ENCODE data around the gene NBPF6. TPM values are rescaled to one million over a fixed set of nuclear protein-coding genes. Genes with fewer than 3 reads are reported as not detected.
"Not testable (repeated sequence)": the region's sequence is repeated elsewhere in the genome, so short reads cannot be mapped to it uniquely, and the experiment has no call there.

Gene NBPF6
- total and polyA plus RNA-seq, 4 donors: not detected

- intact Hi-C loops (cut with DNase I): no loop called here
- H3K4me3 ChIP-seq (ENCODE audit: low read length in 2 of 2): no peak overlapping the region
- H3K9me3 ChIP-seq (ENCODE audit: control insufficient read depth, low read length): peaks cover 2% of the 10 kb centered on the region
- DNase-seq (no peak), ATAC-seq (ENCODE audit: low FRiP score) (no peak)
- no peaks in the 10 kb centered on the region for H3K36me3 ChIP-seq (ENCODE audit: control insufficient read depth in 1 of 2, insufficient read depth in 2 of 2, low read length in 1 of 2)
- H3K27me3 ChIP-seq (ENCODE audit: control insufficient read depth in 1 of 2, insufficient read depth in 2 of 2, low read length in 1 of 2): no peaks in the 10 kb centered on the region
- WGBS, 2 donors: 55 to 62% methylated on average over 1 of the region's 1 CpG
- H3K27ac ChIP-seq (ENCODE audit: low read depth in 1 of 2, low read length in 2 of 2): no peak overlapping the region
- no peaks in the 10 kb centered on the region for H3K4me1 ChIP-seq (ENCODE audit: control insufficient read depth in 1 of 2, insufficient read depth in 2 of 2, low read length in 2 of 2)
Measured at GRCh38 chr1:108482708-108483107, 32.6 kb downstream of the NBPF6 start.

GRCh38 chr1:108485990-108486389, 35.8 kb downstream of the NBPF6 start:
- intact Hi-C loops (cut with DNase I): not testable (repeated sequence)

GRCh38 chr1:108486707-108487106, 36.6 kb downstream of the NBPF6 start:
- WGBS, 2 donors: 95 to 96% methylated on average over 11 of the region's 11 CpGs
- DNase-seq; H3K4me1 ChIP-seq (ENCODE audit: control insufficient read depth in 1 of 2, insufficient read depth in 2 of 2, low read length in 2 of 2); H3K9me3 ChIP-seq (ENCODE audit: control insufficient read depth, low read length); H3K27ac ChIP-seq (ENCODE audit: low read depth in 1 of 2, low read length in 2 of 2); H3K36me3 ChIP-seq (ENCODE audit: control insufficient read depth in 1 of 2, insufficient read depth in 2 of 2, low read length in 1 of 2); ATAC-seq (ENCODE audit: low FRiP score); H3K27me3 ChIP-seq (ENCODE audit: control insufficient read depth in 1 of 2, insufficient read depth in 2 of 2, low read length in 1 of 2); H3K4me3 ChIP-seq (ENCODE audit: low read length in 2 of 2); intact Hi-C loops (cut with DNase I): not testable (repeated sequence)

More at GRCh38 chr1:108485990-108486389, 35.8 kb downstream of the NBPF6 start:
- DNase-seq; H3K27me3 ChIP-seq (ENCODE audit: control insufficient read depth in 1 of 2, insufficient read depth in 2 of 2, low read length in 1 of 2); H3K36me3 ChIP-seq (ENCODE audit: control insufficient read depth in 1 of 2, insufficient read depth in 2 of 2, low read length in 1 of 2); H3K4me1 ChIP-seq (ENCODE audit: control insufficient read depth in 1 of 2, insufficient read depth in 2 of 2, low read length in 2 of 2); H3K4me3 ChIP-seq (ENCODE audit: low read length in 2 of 2); ATAC-seq (ENCODE audit: low FRiP score); H3K27ac ChIP-seq (ENCODE audit: low read depth in 1 of 2, low read length in 2 of 2); H3K9me3 ChIP-seq (ENCODE audit: control insufficient read depth, low read length): not testable (repeated sequence)
- 66 to 67% methylated on average over 5 of the region's 5 CpGs for WGBS, 2 donors

GRCh38 chr1:108495008-108495407, 44.9 kb downstream of the NBPF6 start:
- H3K4me1 ChIP-seq (ENCODE audit: control insufficient read depth in 1 of 2, insufficient read depth in 2 of 2, low read length in 2 of 2); intact Hi-C loops (cut with DNase I); DNase-seq; ATAC-seq (ENCODE audit: low FRiP score); H3K27ac ChIP-seq (ENCODE audit: low read depth in 1 of 2, low read length in 2 of 2); H3K36me3 ChIP-seq (ENCODE audit: control insufficient read depth in 1 of 2, insufficient read depth in 2 of 2, low read length in 1 of 2); H3K9me3 ChIP-seq (ENCODE audit: control insufficient read depth, low read length); H3K27me3 ChIP-seq (ENCODE audit: control insufficient read depth in 1 of 2, insufficient read depth in 2 of 2, low read length in 1 of 2); H3K4me3 ChIP-seq (ENCODE audit: low read length in 2 of 2): not testable (repeated sequence)
- WGBS, 2 donors: 92 to 94% methylated on average over 1 of the region's 1 CpG

- H3K4me1 ChIP-seq (ENCODE audit: control insufficient read depth in 1 of 2, insufficient read depth in 2 of 2, low read length in 2 of 2); H3K36me3 ChIP-seq (ENCODE audit: control insufficient read depth in 1 of 2, insufficient read depth in 2 of 2, low read length in 1 of 2); intact Hi-C loops (cut with DNase I); H3K27ac ChIP-seq (ENCODE audit: low read depth in 1 of 2, low read length in 2 of 2); H3K4me3 ChIP-seq (ENCODE audit: low read length in 2 of 2); H3K27me3 ChIP-seq (ENCODE audit: control insufficient read depth in 1 of 2, insufficient read depth in 2 of 2, low read length in 1 of 2); H3K9me3 ChIP-seq (ENCODE audit: control insufficient read depth, low read length); DNase-seq; ATAC-seq (ENCODE audit: low FRiP score): not testable (repeated sequence)
- 83 to 87% methylated on average over 4 of the region's 4 CpGs for WGBS, 2 donors
Measured at GRCh38 chr1:108496856-108497255, 46.7 kb downstream of the NBPF6 start.

- DNase-seq: no peak
- H3K4me1 ChIP-seq (ENCODE audit: control insufficient read depth in 1 of 2, insufficient read depth in 2 of 2, low read length in 2 of 2): peaks cover 0 to 2% of the 10 kb centered on the region in 2 donors
- no peak overlapping the region for H3K27ac ChIP-seq (ENCODE audit: low read depth in 1 of 2, low read length in 2 of 2)
- no peaks in the 10 kb centered on the region for H3K9me3 ChIP-seq (ENCODE audit: control insufficient read depth, low read length)
- no peak overlapping the region for H3K4me3 ChIP-seq (ENCODE audit: low read length in 2 of 2)
- H3K27me3 ChIP-seq (ENCODE audit: control insufficient read depth in 1 of 2, insufficient read depth in 2 of 2, low read length in 1 of 2): no peaks in the 10 kb centered on the region
- WGBS, 2 donors: 75 to 82% methylated on average over 2 of the region's 2 CpGs
- no peak for ATAC-seq (ENCODE audit: low FRiP score)
- intact Hi-C loops (cut with DNase I): no loop called here
- no peaks in the 10 kb centered on the region for H3K36me3 ChIP-seq (ENCODE audit: control insufficient read depth in 1 of 2, insufficient read depth in 2 of 2, low read length in 1 of 2)
Measured at GRCh38 chr1:108502138-108502537, 52.0 kb downstream of the NBPF6 start.

- Histone ChIP-seq H3K9me3 (ENCODE audit: control insufficient read depth, low read length) (no peaks in the 10 kb centered on the region), H3K27me3 (ENCODE audit: control insufficient read depth in 1 of 2, insufficient read depth in 2 of 2, low read length in 1 of 2) (no peaks in the 10 kb centered on the region), H3K4me3 (ENCODE audit: low read length in 2 of 2) (no peak overlapping the region), H3K36me3 (ENCODE audit: control insufficient read depth in 1 of 2, insufficient read depth in 2 of 2, low read length in 1 of 2) (no peaks in the 10 kb centered on the region), H3K27ac (ENCODE audit: low read depth in 1 of 2, low read length in 2 of 2) (no peak overlapping the region), H3K4me1 (ENCODE audit: control insufficient read depth in 1 of 2, insufficient read depth in 2 of 2, low read length in 2 of 2) (peaks cover 0 to 2% of the 10 kb centered on the region in 2 donors)
- 94 to 98% methylated on average over 2 of the region's 2 CpGs for WGBS, 2 donors
- intact Hi-C loops (cut with DNase I): no loop called here
- DNase-seq (no peak), ATAC-seq (ENCODE audit: low FRiP score) (no peak)
Measured at GRCh38 chr1:108502624-108503023, 52.5 kb downstream of the NBPF6 start.

- Histone ChIP-seq H3K36me3 (ENCODE audit: control insufficient read depth in 1 of 2, insufficient read depth in 2 of 2, low read length in 1 of 2) (no peaks in the 10 kb centered on the region), H3K27ac (ENCODE audit: low read depth in 1 of 2, low read length in 2 of 2) (no peak overlapping the region), H3K4me1 (ENCODE audit: control insufficient read depth in 1 of 2, insufficient read depth in 2 of 2, low read length in 2 of 2) (peaks cover 0 to 2% of the 10 kb centered on the region in 2 donors), H3K4me3 (ENCODE audit: low read length in 2 of 2) (no peak overlapping the region), H3K9me3 (ENCODE audit: control insufficient read depth, low read length) (no peaks in the 10 kb centered on the region), H3K27me3 (ENCODE audit: control insufficient read depth in 1 of 2, insufficient read depth in 2 of 2, low read length in 1 of 2) (no peaks in the 10 kb centered on the region)
- intact Hi-C loops (cut with DNase I): no loop called here
- 62 to 63% methylated on average over 5 of the region's 5 CpGs for WGBS, 2 donors
- DNase-seq: no peak
- ATAC-seq (ENCODE audit: low FRiP score): no peak
Measured at GRCh38 chr1:108503062-108503733, 53.1 kb downstream of the NBPF6 start.

- Histone ChIP-seq H3K36me3 (ENCODE audit: control insufficient read depth in 1 of 2, insufficient read depth in 2 of 2, low read length in 1 of 2) (no peaks in the 10 kb centered on the region), H3K9me3 (ENCODE audit: control insufficient read depth, low read length) (no peaks in the 10 kb centered on the region), H3K27ac (ENCODE audit: low read depth in 1 of 2, low read length in 2 of 2) (no peak overlapping the region), H3K4me1 (ENCODE audit: control insufficient read depth in 1 of 2, insufficient read depth in 2 of 2, low read length in 2 of 2) (peaks cover 0 to 2% of the 10 kb centered on the region in 2 donors), H3K27me3 (ENCODE audit: control insufficient read depth in 1 of 2, insufficient read depth in 2 of 2, low read length in 1 of 2) (no peaks in the 10 kb centered on the region), H3K4me3 (ENCODE audit: low read length in 2 of 2) (no peak overlapping the region)
- WGBS, 2 donors: 61 to 68% methylated on average over 1 of the region's 1 CpG
- DNase-seq (no peak), ATAC-seq (ENCODE audit: low FRiP score) (no peak)
- intact Hi-C loops (cut with DNase I): no loop called here
Measured at GRCh38 chr1:108504447-108504846, 54.3 kb downstream of the NBPF6 start.
